A673 (cell line): ENCODE results near the gene CAVIN2.

ENCODE experiments used
- CTCF ChIP-seq: fragments of 300-800, 200-600 bp; sonication (generic); conservative IDR thresholded peaks from 2 replicates; pipeline ENCODE4 v1.5.1; 2017; ENCODE audit warnings: low read depth, mild to moderate bottlenecking, antibody characterized with exemption, low read length, moderate library complexity, mixed read lengths
- EZH2 ChIP-seq: fragments of 200-600 bp; sonication (generic); IDR thresholded peaks from 2 replicates; pipeline ENCODE4 v1.6.1; 2017; ENCODE audit warnings: borderline replicate concordance, low read depth, mild to moderate bottlenecking, mixed read lengths, antibody characterized with exemption, low read length; ENCODE audit not compliant: poor library complexity, severe bottlenecking

DNA sequence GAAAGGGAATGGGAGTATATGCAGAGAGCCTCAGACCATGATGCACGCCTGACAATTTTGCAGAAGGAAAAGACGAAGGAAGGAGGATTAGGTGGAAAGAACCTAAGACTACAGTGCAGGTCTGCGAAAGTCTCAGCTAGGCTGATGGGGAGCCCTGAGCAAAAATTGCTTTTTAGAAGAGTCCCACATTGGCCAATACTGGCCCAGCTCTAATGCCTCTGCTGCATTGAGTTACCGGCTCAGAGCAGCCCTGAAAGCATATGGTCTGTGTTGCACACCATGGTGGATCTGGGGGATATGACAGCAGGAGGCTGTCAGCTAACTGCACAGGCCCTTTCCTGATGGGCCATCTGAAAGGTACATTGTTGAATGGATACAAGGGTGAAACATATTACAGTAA, 48.3 kb upstream of the CAVIN2 start:
- TF ChIP-seq CTCF (no peak), EZH2 (no peak)
